GM21423 (cell line): ENCODE measurements around the gene TSLP.

Experiments used
- ATAC-seq: cut with Tn5 transposase; IDR thresholded peaks from one replicate; pipeline ENCODE4 v1.9.1; 2021; ENCODE audit warnings: mild to moderate bottlenecking, moderate library complexity; ENCODE audit not compliant: unreplicated experiment

Gene TSLP

DNA sequence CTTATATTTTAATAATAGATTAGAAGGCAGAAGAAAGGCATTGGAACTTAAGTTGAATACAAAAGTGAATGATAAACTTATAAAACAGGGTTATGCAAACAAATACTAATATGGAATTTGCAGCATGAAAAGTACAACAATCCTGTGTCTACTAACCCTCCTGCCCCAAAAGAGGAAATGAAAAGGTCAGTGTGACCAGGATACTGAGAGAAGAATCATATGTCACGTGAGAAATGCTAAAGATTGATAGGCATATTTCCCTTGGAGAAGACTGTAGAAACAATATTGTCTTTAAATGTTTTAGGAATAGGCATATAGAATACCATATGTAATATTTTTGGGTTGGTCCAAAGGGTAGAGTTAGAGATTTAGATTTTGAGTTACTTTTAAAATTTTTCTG, 24.5 kb downstream of the TSLP start:
- no peak for ATAC-seq

DNA sequence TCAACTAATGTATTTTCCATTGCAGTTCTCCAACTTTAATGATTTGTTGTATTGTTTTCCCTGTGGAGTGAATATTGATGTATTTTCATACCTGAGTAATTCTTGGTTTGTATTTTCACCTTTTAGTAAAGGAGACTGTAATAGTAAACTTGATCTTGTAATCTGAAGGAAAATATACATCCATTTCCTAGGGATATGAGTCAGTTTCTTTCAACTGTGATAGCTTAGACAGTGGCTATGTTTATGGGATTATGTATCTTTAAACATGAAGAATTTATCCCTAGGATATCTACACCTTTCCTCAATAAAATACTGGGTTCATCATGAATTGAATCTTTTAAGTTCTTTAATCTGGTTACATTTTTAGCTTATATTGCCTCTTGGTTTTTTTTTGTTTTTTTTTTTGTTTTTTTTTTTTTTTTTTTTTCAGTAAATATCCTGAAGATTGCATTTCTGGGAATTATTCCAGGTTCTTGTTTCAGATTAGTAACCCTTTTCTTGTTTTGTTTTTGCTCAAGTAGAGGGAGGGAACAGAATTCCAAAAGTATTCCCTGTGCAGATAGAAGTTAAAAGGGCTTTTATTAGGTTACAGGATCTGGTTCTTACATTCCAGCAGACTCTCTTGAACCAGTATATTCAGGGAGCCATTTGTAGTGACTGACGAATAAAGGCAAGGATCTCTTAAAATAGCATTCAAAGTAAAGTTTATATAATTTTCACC, 27.7 kb downstream of the TSLP start:
- no peak for ATAC-seq

DNA sequence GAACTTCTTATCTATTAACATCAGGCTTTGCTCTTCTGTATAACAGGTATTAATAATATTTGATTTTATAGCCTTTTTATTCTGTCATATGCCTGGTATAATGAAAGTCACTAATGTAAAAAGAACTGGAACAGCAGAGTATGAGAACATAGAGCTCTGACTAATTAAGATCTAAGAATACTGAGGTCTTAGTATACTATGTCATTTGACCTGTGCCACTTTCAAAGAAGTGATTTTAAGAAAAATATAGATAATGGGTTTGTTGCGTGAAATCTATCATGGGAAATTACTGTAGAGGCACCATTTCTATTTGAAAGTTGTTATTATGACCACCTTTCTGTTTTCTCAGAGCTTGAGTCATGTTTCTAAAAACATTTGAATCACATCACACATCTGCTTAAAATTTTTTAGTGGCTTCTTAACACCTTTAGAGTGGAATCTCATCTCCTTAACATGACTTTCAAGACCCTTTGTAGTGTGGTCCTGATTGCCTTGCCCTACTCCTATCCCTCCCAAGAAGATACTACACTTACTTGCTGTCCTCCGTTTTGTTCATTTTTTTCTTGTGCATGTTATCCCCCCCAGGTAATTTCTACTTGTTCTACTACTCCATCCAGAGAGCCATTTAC, 34.9 kb downstream of the TSLP start:
- no peak for ATAC-seq

DNA sequence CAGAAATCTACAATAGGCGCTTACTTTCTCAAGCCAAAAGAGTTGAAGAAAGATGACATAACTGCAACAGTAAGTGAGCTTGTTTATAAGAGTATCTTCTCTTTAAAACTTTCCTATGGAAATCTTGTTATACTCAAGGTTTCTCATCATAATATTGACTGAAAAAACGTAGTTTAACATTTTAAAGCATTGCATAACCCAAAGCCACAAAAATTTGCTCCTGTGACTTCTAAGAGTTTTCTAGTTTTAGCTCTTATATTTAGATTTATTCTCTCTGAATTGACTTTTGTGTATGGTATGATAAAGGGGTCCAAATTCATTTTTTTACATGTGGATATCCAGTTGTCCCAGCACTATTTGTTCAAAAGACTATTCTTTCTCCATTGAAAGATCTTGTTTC, 35.9 kb downstream of the TSLP start:
- no peak for ATAC-seq

DNA sequence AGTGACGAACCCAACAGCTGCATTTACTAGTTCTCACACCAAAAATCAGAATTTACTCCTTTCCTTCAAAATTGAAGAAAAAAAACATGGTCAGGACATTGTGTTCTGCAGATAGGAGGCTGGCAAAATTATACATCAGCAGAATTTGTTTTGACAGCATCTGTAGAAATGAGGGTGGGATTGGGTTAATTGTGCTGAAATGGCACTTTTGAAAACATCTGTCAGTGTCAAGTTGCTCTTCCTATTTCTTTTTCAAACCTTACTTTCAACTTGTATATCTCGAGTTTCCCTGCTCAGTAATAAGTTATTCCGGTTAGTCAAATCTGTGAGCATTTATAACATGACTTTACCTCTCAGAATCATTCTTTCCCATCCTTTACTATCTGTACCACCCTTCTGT, 40.4 kb downstream of the TSLP start:
- no peak for ATAC-seq

DNA sequence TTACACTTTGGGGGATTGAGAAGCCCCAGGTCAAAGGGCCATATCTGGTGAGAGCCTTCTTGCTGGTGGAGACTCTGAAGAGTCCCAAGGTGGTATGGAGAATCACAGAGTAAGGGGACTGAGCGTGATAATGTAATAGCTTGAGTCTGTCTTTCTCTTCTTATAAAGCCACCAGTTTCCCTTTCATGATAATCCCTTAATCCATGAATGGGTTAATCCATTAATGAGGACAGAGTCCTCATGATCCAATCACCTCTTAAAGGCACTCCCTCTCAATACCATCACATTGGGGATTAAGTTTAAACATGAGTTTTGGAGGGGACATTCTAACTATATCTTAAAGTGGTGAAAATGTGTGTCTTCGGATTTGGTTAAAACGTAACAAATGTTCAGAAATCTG, 42.2 kb downstream of the TSLP start:
- no peak for ATAC-seq

DNA sequence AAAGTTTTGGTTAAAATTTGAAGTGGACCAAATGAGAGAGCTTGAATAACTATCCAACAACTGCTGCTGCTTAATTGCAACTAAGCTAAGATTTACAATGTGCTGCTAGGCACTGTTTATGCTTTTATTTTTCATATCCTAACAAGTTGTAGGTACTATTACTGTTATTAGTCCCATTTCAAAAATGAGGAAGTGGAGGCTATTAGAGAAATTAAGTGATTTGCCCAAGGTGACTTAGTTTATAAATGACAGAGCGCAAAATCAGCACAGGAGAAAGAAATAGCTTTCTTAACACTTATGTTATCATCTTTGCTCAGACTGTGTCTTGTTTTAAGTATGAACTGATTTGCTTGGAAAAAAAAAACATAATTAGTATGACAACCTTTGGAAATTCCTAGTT, 43.7 kb downstream of the TSLP start:
- ATAC-seq = no peak

DNA sequence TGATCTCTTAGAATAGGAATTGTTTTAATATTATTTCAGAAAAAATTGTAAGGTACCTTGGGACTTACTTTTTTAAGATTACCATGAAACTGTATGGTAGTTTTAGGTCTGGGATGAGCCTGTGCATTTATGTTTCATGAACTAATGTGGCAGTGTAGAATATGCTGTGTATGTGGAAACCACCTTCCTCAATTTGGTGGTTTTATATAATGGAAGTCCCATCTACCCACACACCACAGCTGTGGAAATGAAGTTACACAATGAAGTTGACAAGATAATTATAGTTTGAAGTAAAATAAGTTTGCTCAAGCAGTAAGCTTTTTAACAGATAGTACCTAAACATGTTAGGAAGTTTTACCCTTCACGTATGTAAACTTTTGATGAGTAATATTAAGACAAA, 45.0 kb downstream of the TSLP start:
- no peak for ATAC-seq

DNA sequence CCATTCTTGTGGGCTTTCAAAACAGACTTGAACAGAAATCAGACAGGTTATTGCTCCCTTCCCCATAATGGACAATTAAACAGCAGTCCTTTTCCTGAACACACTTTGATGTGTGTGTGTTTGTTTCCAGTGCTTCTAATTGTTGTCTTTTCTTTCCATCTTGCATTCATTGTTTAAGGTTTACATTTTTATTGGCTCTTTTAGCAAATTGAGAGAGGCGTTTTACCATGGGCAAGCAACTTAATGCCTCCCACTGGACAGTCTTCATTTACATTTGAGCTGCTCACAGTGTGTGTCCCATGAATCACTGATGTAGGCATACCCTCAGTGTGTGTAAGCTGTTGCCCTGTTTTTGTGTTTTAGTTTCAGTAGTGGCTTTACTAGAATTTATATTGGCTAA, 45.6 kb downstream of the TSLP start:
- ATAC-seq = no peak

DNA sequence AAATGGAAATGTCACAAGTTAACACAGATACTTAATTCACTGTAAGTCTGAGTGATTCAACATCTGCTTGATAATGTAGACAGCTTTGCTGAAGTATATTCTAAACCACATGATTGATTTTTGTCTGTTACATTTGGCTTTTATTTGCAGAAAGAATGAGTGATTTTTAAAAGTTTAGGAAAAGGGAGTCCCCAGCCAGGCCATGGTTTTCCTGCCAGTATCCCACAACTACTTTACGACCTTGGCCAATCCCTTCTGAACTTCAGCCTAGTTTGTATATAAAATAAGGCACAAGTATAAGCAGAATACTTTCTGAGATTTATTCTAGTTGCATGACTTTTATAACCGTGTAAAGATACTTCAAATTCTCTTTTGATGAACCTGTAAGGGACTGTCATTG, 47.7 kb downstream of the TSLP start:
- ATAC-seq = no peak

DNA sequence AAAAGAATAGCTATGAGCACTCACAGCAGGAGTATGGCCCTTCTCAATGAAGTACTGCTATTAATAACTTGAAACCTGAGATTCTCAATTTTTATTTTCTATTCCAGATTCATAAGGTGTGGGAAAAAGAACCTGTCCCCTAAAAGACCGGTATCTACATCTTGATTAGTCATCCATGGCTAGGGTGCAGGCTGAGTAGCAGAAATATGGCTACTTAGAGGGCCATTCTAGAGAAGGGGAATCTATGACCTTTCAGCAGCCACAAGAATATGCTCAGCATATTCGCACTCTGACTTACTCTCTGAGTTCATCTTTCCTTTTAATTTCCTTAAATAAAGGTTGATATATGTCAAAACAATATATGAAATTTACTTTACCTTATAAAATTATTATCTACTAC, 48.3 kb downstream of the TSLP start:
- no peak for ATAC-seq

DNA sequence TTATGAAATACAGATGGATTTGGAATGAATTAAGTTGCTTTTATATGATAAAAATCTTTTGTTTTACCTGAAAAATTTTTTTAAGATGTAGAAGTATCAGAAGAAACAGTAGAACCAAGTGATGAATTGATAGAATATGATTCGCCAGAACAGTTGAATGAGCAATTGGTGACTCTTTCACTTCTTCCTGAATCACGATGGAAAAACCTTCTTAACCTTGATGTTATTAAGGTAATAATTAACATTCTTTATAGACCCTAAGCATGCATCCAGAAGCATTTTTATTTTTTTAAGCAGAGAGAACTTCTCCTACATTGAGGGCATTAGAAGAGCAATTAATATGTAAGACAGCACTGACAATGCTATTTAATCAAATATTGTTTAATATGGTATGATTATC, 49.4 kb downstream of the TSLP start:
- ATAC-seq = no peak

DNA sequence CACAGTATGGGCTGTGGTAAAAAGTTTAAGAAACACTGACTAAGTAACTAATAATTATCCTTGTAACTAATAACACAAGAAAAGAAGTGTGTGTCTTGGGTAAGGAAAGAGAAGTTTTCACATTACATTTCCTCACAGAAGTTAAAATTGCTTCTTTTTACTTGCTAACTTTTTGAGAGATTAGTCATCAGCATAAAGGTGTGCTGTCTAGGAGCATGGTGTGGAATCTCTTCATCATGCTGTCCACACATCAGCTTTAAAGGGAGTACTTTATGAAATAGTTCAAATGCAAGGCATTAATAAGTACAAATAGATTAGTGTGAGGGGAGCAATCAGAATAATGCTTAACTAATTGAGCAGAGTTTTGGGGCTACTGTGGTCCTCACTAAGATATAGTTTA, 50.4 kb downstream of the TSLP start:
- no peak for ATAC-seq

DNA sequence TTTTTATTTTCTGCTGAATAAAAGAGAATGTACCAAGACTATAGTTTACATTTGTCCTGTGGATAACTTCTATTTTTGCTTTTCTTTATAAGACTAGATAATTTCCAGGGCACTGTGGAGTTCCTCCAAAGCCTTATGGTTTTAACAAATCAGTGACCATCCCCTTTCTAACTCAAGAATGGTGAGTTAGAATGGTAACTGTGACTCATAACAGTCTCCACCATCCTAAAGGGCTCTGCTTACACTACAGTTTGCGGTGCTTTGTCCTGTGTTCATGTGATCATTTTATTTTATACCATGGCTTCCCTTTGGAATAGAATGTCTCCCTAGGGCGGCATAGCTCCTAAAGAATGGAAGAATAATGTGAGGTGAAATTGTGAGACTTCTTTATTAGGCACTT, 50.9 kb downstream of the TSLP start:
- no peak for ATAC-seq

DNA sequence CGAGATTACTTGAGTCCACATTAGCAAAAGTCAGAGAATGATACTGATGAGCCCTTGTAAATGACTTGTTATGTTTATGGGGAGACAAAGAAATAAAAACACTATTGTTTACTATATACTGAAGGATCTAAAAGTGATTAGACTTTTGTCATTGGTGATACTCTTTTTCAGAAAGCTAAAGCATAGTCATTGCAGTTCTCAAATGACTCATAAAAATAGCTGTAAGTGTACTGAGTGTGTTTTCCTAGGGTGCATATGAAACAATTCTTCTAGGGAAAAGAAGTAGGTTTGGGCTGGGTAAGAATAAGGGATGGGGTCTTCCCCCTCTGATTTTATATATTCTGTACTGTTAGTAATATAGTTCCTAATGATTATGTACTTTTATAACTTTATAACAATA, 53.3 kb downstream of the TSLP start:
- ATAC-seq = no peak

DNA sequence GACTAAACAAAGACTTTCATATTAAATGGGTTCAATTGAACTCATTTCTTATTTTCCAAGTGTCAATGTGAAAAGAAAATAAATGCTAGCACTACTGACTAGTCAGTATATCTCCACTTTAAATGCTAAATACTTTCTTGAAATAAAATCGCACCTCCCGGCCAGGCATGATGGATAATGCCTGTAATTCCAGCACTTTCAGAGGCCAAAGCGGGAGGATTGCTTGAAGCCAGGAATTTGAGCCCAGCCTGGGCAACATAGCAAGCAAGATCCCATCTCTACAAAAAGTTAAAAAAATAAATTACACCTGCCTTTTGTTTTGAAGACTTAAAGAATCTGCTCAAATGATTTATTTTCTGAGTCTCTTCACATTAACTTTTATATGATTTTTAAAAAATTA, 55.4 kb downstream of the TSLP start:
- ATAC-seq = no peak
